Right hindlimb (tissue), 1 donor: ENCODE data around the gene ZNF77.
"Not testable (repeated sequence)": the region's sequence is repeated elsewhere in the genome, so short reads cannot be mapped to it uniquely, and the experiment has no call there.

Experiments
- DNase-seq: peaks from one replicate; pipeline ENCODE4 v3.0.0-alpha.2; 2018

Gene ZNF77

GRCh38 chr19:2944775-2945574 is at the start of gene ZNF77:
TSS of gene ZNF77 (minus strand) at chr19:2944971. CDS start at chr19:2944840, 131 bp downstream.
- DNase-seq = peak; percentile 99

GRCh38 chr19:2993579-2993978 is 48.8 kb upstream of the ZNF77 start:
- no peak for DNase-seq

GRCh38 chr19:2992958-2993357 is 48.2 kb upstream of the ZNF77 start:
- no peak for DNase-seq

GRCh38 chr19:2992333-2992732 is 47.6 kb upstream of the ZNF77 start:
- DNase-seq = not testable (repeated sequence)

- DNase-seq = no peak
These were observed 44.6 kb upstream of the ZNF77 start for GRCh38 chr19:2989236-2989946.

- no peak for DNase-seq
These were observed 43.8 kb upstream of the ZNF77 start for GRCh38 chr19:2988568-2988967.

- no peak for DNase-seq
These were observed 43.0 kb upstream of the ZNF77 start for GRCh38 chr19:2987797-2988196.

GRCh38 chr19:2986951-2987524 is 42.3 kb upstream of the ZNF77 start:
- peak; percentile 57 for DNase-seq

GRCh38 chr19:2984215-2984528 is 39.4 kb upstream of the ZNF77 start:
- no peak for DNase-seq

GRCh38 chr19:2983351-2984214 is 38.8 kb upstream of the ZNF77 start:
- DNase-seq = peak; percentile 84

GRCh38 chr19:2982983-2983350 is 38.2 kb upstream of the ZNF77 start:
- peak; percentile 94 for DNase-seq

GRCh38 chr19:2982561-2982960 is 37.8 kb upstream of the ZNF77 start:
- DNase-seq = no peak

GRCh38 chr19:2981898-2982297 is 37.1 kb upstream of the ZNF77 start:
- DNase-seq = no peak

GRCh38 chr19:2978772-2979171 is 34.0 kb upstream of the ZNF77 start:
- DNase-seq = no peak

- DNase-seq = no peak
These were observed 33.5 kb upstream of the ZNF77 start for GRCh38 chr19:2978166-2978767.

GRCh38 chr19:2977746-2978138 is 33.0 kb upstream of the ZNF77 start:
- DNase-seq = no peak

GRCh38 chr19:2977001-2977745 is 32.4 kb upstream of the ZNF77 start, which contains the start of gene TLE6:
TSS of gene TLE6 (plus strand) at chr19:2977564. CDS start at chr19:2978234, 670 bp downstream.
- DNase-seq = peak; percentile 97

- no peak for DNase-seq
These were observed 31.8 kb upstream of the ZNF77 start for GRCh38 chr19:2976609-2977000.

- DNase-seq = no peak
These were observed 29.7 kb upstream of the ZNF77 start for GRCh38 chr19:2974342-2975041.

GRCh38 chr19:2973229-2973628 is 28.5 kb upstream of the ZNF77 start:
- DNase-seq = no peak

GRCh38 chr19:2970201-2970835 is 25.5 kb upstream of the ZNF77 start:
- DNase-seq = no peak
